ENCODE results near the gene IL1RAPL2.
A peak's percentile ranks its signal among the peaks of the same experiment; 100 is the strongest.

The IL1RAPL2 gene

GRCh38 chrX:105526431-105526830, 960.4 kb downstream of the IL1RAPL2 start:
- Histone ChIP-seq H3K27ac (ENCODE audit: low read depth, low read length) (no peak overlapping the region), H3K4me1 (ENCODE audit: insufficient read depth, low read length) (no peaks in the 10 kb centered on the region), H3K9ac (ENCODE audit: low read depth, low read length) (no peak overlapping the region), H3K9me3 (ENCODE audit: insufficient read depth, low read depth, low read length) (no peaks in the 10 kb centered on the region), H3K27me3 (ENCODE audit: insufficient read depth, low read length) (no peaks in the 10 kb centered on the region), H3K4me3 (ENCODE audit: low read length) (no peak overlapping the region), H3K36me3 (ENCODE audit: insufficient read depth, low read length) (no peaks in the 10 kb centered on the region)
- no CpG with 5 or more reads among the region's 1 CpG for WGBS

- no peak overlapping the region for H3K9ac ChIP-seq (ENCODE audit: low read depth, low read length)
- WGBS = 76% methylated on average over 1 of the region's 1 CpG
- H3K36me3 ChIP-seq (ENCODE audit: insufficient read depth, low read length) = no peaks in the 10 kb centered on the region
- no peaks in the 10 kb centered on the region for H3K4me1 ChIP-seq (ENCODE audit: insufficient read depth, low read length)
- H3K4me3 ChIP-seq (ENCODE audit: low read length) = no peak overlapping the region
- H3K27ac ChIP-seq (ENCODE audit: low read depth, low read length) = no peak overlapping the region
- H3K9me3 ChIP-seq (ENCODE audit: insufficient read depth, low read depth, low read length) = 0 out of 2 replicates have a peak, but pooled peaks cover 3% of the 10 kb centered on the region
- no peaks in the 10 kb centered on the region for H3K27me3 ChIP-seq (ENCODE audit: insufficient read depth, low read length)
These were observed 961.8 kb downstream of the IL1RAPL2 start for GRCh38 chrX:105527759-105528158.

DNA sequence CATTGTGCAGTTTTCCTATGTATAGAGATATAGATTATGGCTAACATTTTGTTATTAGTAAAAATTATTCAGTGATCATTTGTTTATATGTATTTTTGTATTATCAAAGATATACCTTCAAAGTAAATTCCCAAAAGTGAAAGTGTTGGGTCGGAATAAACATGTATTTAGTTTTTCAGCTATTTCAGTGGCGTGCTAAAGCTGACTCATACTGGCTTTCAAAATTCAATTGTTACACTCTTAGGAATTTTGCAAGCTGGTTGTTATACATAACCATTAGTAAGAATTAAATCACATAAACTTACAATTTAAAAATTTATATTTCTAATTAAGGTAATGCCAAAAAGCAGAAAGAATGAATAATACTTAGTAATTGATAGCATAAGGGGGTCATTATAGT, 968.0 kb downstream of the IL1RAPL2 start:
- Histone ChIP-seq H3K36me3 (ENCODE audit: insufficient read depth, low read length) (no peaks in the 10 kb centered on the region), H3K27ac (ENCODE audit: low read depth, low read length) (no peak overlapping the region), H3K9ac (ENCODE audit: low read depth, low read length) (no peak overlapping the region), H3K4me3 (ENCODE audit: low read length) (no peak overlapping the region), H3K27me3 (ENCODE audit: insufficient read depth, low read length) (no peaks in the 10 kb centered on the region), H3K4me1 (ENCODE audit: insufficient read depth, low read length) (no peaks in the 10 kb centered on the region), H3K9me3 (ENCODE audit: insufficient read depth, low read depth, low read length) (0 out of 2 replicates have a peak, but pooled peaks cover 3% of the 10 kb centered on the region)
- WGBS = no CpG with 5 or more reads among the region's 2 CpGs

GRCh38 chrX:105543283-105543682, 977.3 kb downstream of the IL1RAPL2 start:
- Histone ChIP-seq H3K9me3 (ENCODE audit: insufficient read depth, low read depth, low read length) (no peaks in the 10 kb centered on the region), H3K27me3 (ENCODE audit: insufficient read depth, low read length) (no peaks in the 10 kb centered on the region), H3K36me3 (ENCODE audit: insufficient read depth, low read length) (no peaks in the 10 kb centered on the region), H3K4me1 (ENCODE audit: insufficient read depth, low read length) (peaks cover 31% of the 10 kb centered on the region), H3K27ac (ENCODE audit: low read depth, low read length) (peak overlapping the region; percentile 58; the same call in 1 of the 2 replicates), H3K9ac (ENCODE audit: low read depth, low read length) (no peak overlapping the region), H3K4me3 (ENCODE audit: low read length) (no peak overlapping the region)

DNA sequence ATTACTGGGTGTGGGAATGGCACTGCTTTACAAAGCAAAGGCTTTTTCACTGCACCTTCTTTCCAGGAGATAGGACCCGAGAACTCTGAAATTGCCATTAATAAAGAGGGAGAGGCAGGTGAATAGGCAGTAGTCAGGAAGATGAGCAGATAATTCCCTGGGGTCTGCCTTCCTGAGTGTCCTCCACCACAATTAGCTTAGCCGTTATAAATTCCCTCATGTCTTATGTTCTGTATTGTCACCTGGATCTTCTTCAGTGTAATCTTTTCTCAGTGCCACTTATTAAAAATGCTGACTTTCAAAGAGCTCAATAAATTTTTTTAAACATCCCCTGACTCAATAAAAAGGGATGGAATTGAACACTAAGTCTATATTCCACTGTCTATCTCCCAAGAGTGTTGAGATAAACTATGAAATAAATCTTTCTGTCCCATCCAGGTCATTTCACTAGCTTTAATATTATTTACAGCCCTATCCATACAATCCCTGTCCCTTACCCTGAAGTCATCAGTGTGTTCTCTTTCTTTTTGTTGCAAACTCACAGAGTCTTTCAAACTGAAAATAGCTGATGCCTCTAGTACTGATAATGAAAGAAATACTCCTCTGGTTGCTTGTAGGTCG, 984.2 kb downstream of the IL1RAPL2 start:
- H3K27ac ChIP-seq (ENCODE audit: low read depth, low read length) = no peak overlapping the region
- no peak overlapping the region for H3K4me3 ChIP-seq (ENCODE audit: low read length)
- peaks cover 9% of the 10 kb centered on the region; the same call in 1 of the 2 replicates for H3K4me1 ChIP-seq (ENCODE audit: insufficient read depth, low read length)
- no peaks in the 10 kb centered on the region for H3K9me3 ChIP-seq (ENCODE audit: insufficient read depth, low read depth, low read length)
- no peaks in the 10 kb centered on the region for H3K36me3 ChIP-seq (ENCODE audit: insufficient read depth, low read length)
- H3K9ac ChIP-seq (ENCODE audit: low read depth, low read length) = no peak overlapping the region
- WGBS = 91% methylated on average over 3 of the region's 3 CpGs
- H3K27me3 ChIP-seq (ENCODE audit: insufficient read depth, low read length) = no peaks in the 10 kb centered on the region

DNA sequence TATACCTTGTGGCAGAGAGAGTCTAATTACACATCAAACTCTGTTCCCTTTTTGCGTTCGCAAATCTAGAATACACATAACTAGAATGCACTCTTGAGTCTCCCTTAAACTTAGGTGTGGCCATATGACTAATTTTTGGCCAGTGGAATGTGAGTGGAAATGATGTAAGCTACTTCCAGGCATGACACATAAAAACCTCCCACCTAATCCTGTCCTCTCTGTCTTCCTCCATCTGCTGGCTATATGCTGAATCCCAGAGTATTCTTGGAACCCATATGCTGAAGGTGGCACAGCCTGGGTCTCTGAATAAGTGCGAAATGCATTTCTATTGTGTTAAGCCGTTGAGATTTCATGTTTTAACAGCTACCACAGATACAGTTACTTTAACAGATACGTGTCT, 986.4 kb downstream of the IL1RAPL2 start:
- Histone ChIP-seq H3K27ac (ENCODE audit: low read depth, low read length) (no peak overlapping the region), H3K4me1 (ENCODE audit: insufficient read depth, low read length) (no peaks in the 10 kb centered on the region), H3K9ac (ENCODE audit: low read depth, low read length) (no peak overlapping the region), H3K4me3 (ENCODE audit: low read length) (no peak overlapping the region), H3K36me3 (ENCODE audit: insufficient read depth, low read length) (no peaks in the 10 kb centered on the region), H3K27me3 (ENCODE audit: insufficient read depth, low read length) (no peaks in the 10 kb centered on the region), H3K9me3 (ENCODE audit: insufficient read depth, low read depth, low read length) (no peaks in the 10 kb centered on the region)
- WGBS = 97% methylated on average over 3 of the region's 5 CpGs

DNA sequence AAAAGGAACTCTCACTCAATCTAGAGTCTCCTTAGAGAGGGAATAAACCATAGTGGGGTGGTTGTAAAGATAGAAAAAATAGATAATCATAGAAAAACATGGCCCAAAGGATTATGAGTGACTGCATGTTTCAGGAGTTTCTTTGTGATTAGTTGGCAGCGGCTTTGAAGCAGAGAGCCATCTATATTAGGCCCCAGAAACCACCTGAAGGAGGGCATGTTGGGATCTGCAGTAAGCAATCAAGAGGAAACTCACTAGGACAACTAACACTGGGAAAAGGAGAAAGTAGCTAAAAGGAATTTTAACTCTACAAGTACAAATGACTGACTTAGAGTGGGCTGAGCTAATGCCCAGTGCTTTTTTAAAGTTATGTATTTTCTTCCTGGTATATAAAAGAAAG, 987.1 kb downstream of the IL1RAPL2 start:
- no peaks in the 10 kb centered on the region for H3K4me1 ChIP-seq (ENCODE audit: insufficient read depth, low read length)
- no peak overlapping the region for H3K9ac ChIP-seq (ENCODE audit: low read depth, low read length)
- H3K27ac ChIP-seq (ENCODE audit: low read depth, low read length) = no peak overlapping the region
- H3K9me3 ChIP-seq (ENCODE audit: insufficient read depth, low read depth, low read length) = no peaks in the 10 kb centered on the region
- no peak overlapping the region for H3K4me3 ChIP-seq (ENCODE audit: low read length)
- no peaks in the 10 kb centered on the region for H3K27me3 ChIP-seq (ENCODE audit: insufficient read depth, low read length)
- WGBS = 100% methylated on average over 1 of the region's 1 CpG
- no peaks in the 10 kb centered on the region for H3K36me3 ChIP-seq (ENCODE audit: insufficient read depth, low read length)

DNA sequence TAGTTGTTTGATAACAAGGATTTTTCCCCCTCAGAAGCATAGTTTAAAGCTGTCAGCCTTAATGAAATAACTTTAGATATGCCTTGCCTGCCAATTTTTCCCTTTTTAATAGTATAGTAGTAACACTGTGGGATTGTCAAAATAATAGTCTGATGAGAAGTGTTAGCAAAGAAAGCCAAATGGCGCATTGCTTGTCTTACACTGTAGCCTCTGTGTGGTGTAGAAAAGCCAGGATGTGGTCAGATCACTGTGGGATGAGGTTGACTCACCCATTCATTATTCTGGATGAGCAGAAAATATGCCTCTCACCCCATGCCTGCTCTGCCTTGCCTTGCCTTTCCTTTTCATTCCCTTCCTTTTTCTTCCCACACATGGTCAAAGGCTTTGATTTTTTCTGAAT, 998.5 kb downstream of the IL1RAPL2 start:
- no peaks in the 10 kb centered on the region for H3K27me3 ChIP-seq (ENCODE audit: insufficient read depth, low read length)
- no peaks in the 10 kb centered on the region for H3K4me1 ChIP-seq (ENCODE audit: insufficient read depth, low read length)
- no peaks in the 10 kb centered on the region for H3K9me3 ChIP-seq (ENCODE audit: insufficient read depth, low read depth, low read length)
- no peak overlapping the region for H3K9ac ChIP-seq (ENCODE audit: low read depth, low read length)
- H3K4me3 ChIP-seq (ENCODE audit: low read length) = no peak overlapping the region
- no peaks in the 10 kb centered on the region for H3K36me3 ChIP-seq (ENCODE audit: insufficient read depth, low read length)
- 90% methylated on average over 1 of the region's 1 CpG for WGBS
- H3K27ac ChIP-seq (ENCODE audit: low read depth, low read length) = no peak overlapping the region

DNA sequence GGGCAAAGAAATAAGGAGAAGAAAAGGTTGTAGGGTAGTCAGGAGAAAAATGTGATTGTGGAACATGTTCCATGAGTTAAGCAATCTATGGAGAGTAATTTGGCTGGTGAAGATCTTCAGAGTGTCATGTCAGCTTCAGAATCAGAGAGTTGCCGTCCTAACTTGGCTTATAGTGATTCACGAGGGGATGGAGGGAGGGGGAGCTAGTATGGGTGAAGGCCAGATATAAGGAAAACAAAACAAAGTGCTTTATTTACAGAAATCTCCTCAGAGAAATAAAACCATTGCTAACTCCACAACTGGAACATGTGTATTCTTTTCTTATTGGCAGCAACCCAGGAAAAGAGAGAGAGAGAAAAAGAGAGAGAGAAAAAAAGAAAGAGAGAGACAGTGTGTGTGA, 999.9 kb downstream of the IL1RAPL2 start:
- no peaks in the 10 kb centered on the region for H3K36me3 ChIP-seq (ENCODE audit: insufficient read depth, low read length)
- no peaks in the 10 kb centered on the region for H3K4me1 ChIP-seq (ENCODE audit: insufficient read depth, low read length)
- no peak overlapping the region for H3K9ac ChIP-seq (ENCODE audit: low read depth, low read length)
- no peaks in the 10 kb centered on the region for H3K9me3 ChIP-seq (ENCODE audit: insufficient read depth, low read depth, low read length)
- H3K27me3 ChIP-seq (ENCODE audit: insufficient read depth, low read length) = no peaks in the 10 kb centered on the region
- WGBS = 88% methylated on average over 1 of the region's 2 CpGs
- H3K27ac ChIP-seq (ENCODE audit: low read depth, low read length) = no peak overlapping the region
- H3K4me3 ChIP-seq (ENCODE audit: low read length) = no peak overlapping the region

GRCh38 chrX:105567082-105567481, 1001.1 kb downstream of the IL1RAPL2 start:
- Histone ChIP-seq H3K4me3 (ENCODE audit: low read length) (no peak overlapping the region), H3K4me1 (ENCODE audit: insufficient read depth, low read length) (no peaks in the 10 kb centered on the region), H3K36me3 (ENCODE audit: insufficient read depth, low read length) (no peaks in the 10 kb centered on the region), H3K27ac (ENCODE audit: low read depth, low read length) (no peak overlapping the region), H3K9me3 (ENCODE audit: insufficient read depth, low read depth, low read length) (no peaks in the 10 kb centered on the region), H3K9ac (ENCODE audit: low read depth, low read length) (no peak overlapping the region), H3K27me3 (ENCODE audit: insufficient read depth, low read length) (no peaks in the 10 kb centered on the region)

- no peaks in the 10 kb centered on the region for H3K36me3 ChIP-seq (ENCODE audit: insufficient read depth, low read length)
- no peaks in the 10 kb centered on the region for H3K27me3 ChIP-seq (ENCODE audit: insufficient read depth, low read length)
- no peak overlapping the region for H3K9ac ChIP-seq (ENCODE audit: low read depth, low read length)
- 96% methylated on average over 2 of the region's 2 CpGs for whole genome bisulfite sequencing
- H3K4me3 ChIP-seq (ENCODE audit: low read length) = no peak overlapping the region
- H3K27ac ChIP-seq (ENCODE audit: low read depth, low read length) = no peak overlapping the region
- no peaks in the 10 kb centered on the region for H3K4me1 ChIP-seq (ENCODE audit: insufficient read depth, low read length)
- H3K9me3 ChIP-seq (ENCODE audit: insufficient read depth, low read depth, low read length) = no peaks in the 10 kb centered on the region
These were observed 1042.7 kb downstream of the IL1RAPL2 start for GRCh38 chrX:105608745-105609144.

DNA sequence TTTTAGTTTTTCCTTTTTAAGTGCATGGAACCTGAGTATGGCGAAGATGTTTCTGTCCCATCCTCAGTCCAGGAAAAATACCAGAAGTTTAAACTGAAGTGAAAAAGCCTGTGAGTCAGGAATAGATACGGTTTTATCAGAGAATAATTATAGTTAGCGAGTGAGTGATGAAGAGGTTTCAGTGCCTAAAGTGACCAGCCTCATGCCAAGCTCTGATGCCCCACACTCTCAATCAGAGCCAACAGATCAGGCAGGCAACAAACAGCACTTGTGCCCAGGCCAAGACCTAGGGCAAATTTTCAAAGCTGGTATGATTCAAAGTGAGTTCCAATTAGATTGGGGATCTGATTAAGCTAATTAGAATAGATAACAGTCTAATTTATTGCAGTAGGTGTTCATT, 1043.5 kb downstream of the IL1RAPL2 start:
- 100% methylated on average over 3 of the region's 3 CpGs for WGBS
- H3K4me1 ChIP-seq (ENCODE audit: insufficient read depth, low read length) = no peaks in the 10 kb centered on the region
- H3K27ac ChIP-seq (ENCODE audit: low read depth, low read length) = no peak overlapping the region
- H3K36me3 ChIP-seq (ENCODE audit: insufficient read depth, low read length) = no peaks in the 10 kb centered on the region
- no peak overlapping the region for H3K4me3 ChIP-seq (ENCODE audit: low read length)
- H3K9me3 ChIP-seq (ENCODE audit: insufficient read depth, low read depth, low read length) = no peaks in the 10 kb centered on the region
- H3K27me3 ChIP-seq (ENCODE audit: insufficient read depth, low read length) = no peaks in the 10 kb centered on the region
- no peak overlapping the region for H3K9ac ChIP-seq (ENCODE audit: low read depth, low read length)

All from HUES64 (cell line).